ENCODE data around the gene AFF3. TPM values are rescaled to one million over a fixed set of nuclear protein-coding genes. Genes with fewer than 3 reads are reported as not detected.

AFF3 gene
- total and polyA plus RNA-seq, 2 donors (not counting 3 experiments of a cell fraction or from before 2014, with no cell fraction given): 0.06 to 0.07 TPM

GRCh38 chr2:99701503-99701902, 440.9 kb downstream of the AFF3 start:
- dilution Hi-C loops (cut with MboI; ENCODE audit: extremely low pct_ligation_motif_present, low sequenced_read_pairs): no loop called here
- POLR2A ChIA-PET: no interaction called here
- FAIRE-seq: no peak

More at GRCh38 chr2:99701503-99701902, 440.9 kb downstream of the AFF3 start:
- H3K4me2 ChIP-seq (ENCODE audit: insufficient read depth, low read length): no peak overlapping the region
- no peaks in the 10 kb centered on the region for H3K9me1 ChIP-seq (replicated peaks; ENCODE audit: control insufficient read depth, extremely low read depth, insufficient read depth, low read length)
- CTCF ChIA-PET: no interaction called here
- no peaks in the 10 kb centered on the region for H3K36me3 ChIP-seq (ENCODE audit: control insufficient read depth in 2 of 2, extremely low read depth in 1 of 2, insufficient read depth in 2 of 2, low read length in 2 of 2)
- H3K4me3 ChIP-seq (replicated peaks in 1 of 3; ENCODE audit: insufficient read depth in 1 of 3, low read depth in 1 of 3, low read length in 3 of 3): no peak overlapping the region
- no peaks in the 10 kb centered on the region for H3K27me3 ChIP-seq (ENCODE audit: control insufficient read depth in 2 of 2, insufficient read depth in 2 of 2, low read length in 2 of 2)
- no TSS peak for BruUV-seq (replicated peaks)
- intact Hi-C loops (cut with micrococcal nuclease): no loop called here
- no peaks in the 10 kb centered on the region for H3K9me3 ChIP-seq (replicated peaks; ENCODE audit: control insufficient read depth, insufficient read depth, low read length)
- no peak for DNase-seq (ENCODE audit: low read depth, low spot score)
- no peaks in the 10 kb centered on the region for H3K4me1 ChIP-seq (ENCODE audit: control insufficient read depth, extremely low read depth, insufficient read depth, low read length)
- H4K20me1 ChIP-seq (replicated peaks; ENCODE audit: control insufficient read depth, extremely low read depth, insufficient read depth, low read length): no peaks in the 10 kb centered on the region
- H3K79me2 ChIP-seq (ENCODE audit: control insufficient read depth, insufficient read depth, low read length): no peaks in the 10 kb centered on the region
- no peak overlapping the region for H3K27ac ChIP-seq (ENCODE audit: insufficient read depth, low read depth, low read length)
- no peak overlapping the region for H2AFZ ChIP-seq (ENCODE audit: low read depth, low read length)
- no peak overlapping the region for H3K9ac ChIP-seq (replicated peaks; ENCODE audit: extremely low read depth, insufficient read depth, low read length)
- TF ChIP-seq EZH2 (IDR thresholded peaks at IDR 0.05; ENCODE audit: borderline replicate concordance, low read depth, low read length, severe bottlenecking) (no peak), POLR2A (IDR thresholded peaks at IDR 0.05; ENCODE audit: low read depth, low read length) (no peak), CTCF (IDR thresholded peaks at IDR 0.05; ENCODE audit: extremely low read depth in 1 of 2, insufficient read depth in 1 of 2, low read depth in 1 of 2, low read length in 2 of 2) (no peak), FOS (IDR thresholded peaks at IDR 0.05; ENCODE audit: borderline replicate concordance, insufficient read depth, low read length) (no peak), POLR2AphosphoS5 (IDR thresholded peaks at IDR 0.05; ENCODE audit: insufficient read depth, low read depth, low read length) (no peak), JUN (IDR thresholded peaks at IDR 0.05; ENCODE audit: borderline replicate concordance, insufficient read depth, insufficient read length, low read depth) (no peak), MYC (IDR thresholded peaks at IDR 0.05; ENCODE audit: low read depth, low read length) (no peak), GATA2 (IDR thresholded peaks at IDR 0.05; ENCODE audit: insufficient read depth, insufficient read length, low read depth, low read length) (no peak)
